Psoas muscle (tissue), 8 donors: ENCODE data around the gene IQUB. TPM values are rescaled to one million over a fixed set of nuclear protein-coding genes. Genes with fewer than 3 reads are reported as not detected.
"Not testable (repeated sequence)": the region's sequence is repeated elsewhere in the genome, so short reads cannot be mapped to it uniquely, and the experiment has no call there.

ENCODE experiments used
- ATAC-seq, 4 donors: fragments of 200-7000 bp; cut with Tn5 transposase; one replicate each; pipeline ENCODE4 v1.9.1; 2020; ENCODE audit warnings: moderate library complexity in 3 of 4, mild to moderate bottlenecking in 2 of 4
- DNase-seq, 2 donors: peaks; one replicate each; pipeline ENCODE4 v3.0.0-alpha.2; 2020
- H3K27ac ChIP-seq: fragments of 200-600 bp; one replicate; pipeline ENCODE4 v1.8.0; 2022
- H3K27me3 ChIP-seq, 3 donors: fragments of 200-600 bp in 1 of 3; one replicate each; pipeline versions ENCODE4 v1.6.1 to v1.8.0; 2013 to 2022; ENCODE audit warnings: low read length in 2 of 3, mild to moderate bottlenecking in 2 of 3, moderate library complexity in 1 of 3; ENCODE audit not compliant: insufficient read depth in 3 of 3
- H3K36me3 ChIP-seq, 2 donors: fragments of 200-600 bp in 1 of 2; one replicate each; pipeline versions ENCODE4 v1.6.1 to v1.8.0; 2013 to 2022; ENCODE audit warnings: low read depth in 1 of 2, mild to moderate bottlenecking in 1 of 2, moderate library complexity in 1 of 2; ENCODE audit not compliant: insufficient read depth in 1 of 2
- H3K4me1 ChIP-seq: fragments of 200-600 bp; one replicate; pipeline ENCODE4 v1.8.0; 2022
- H3K4me3 ChIP-seq: fragments of 200-600 bp; one replicate; pipeline ENCODE4 v1.8.0; 2022; ENCODE audit warnings: mild to moderate bottlenecking
- H3K9me3 ChIP-seq: fragments of 200-600 bp; one replicate; pipeline ENCODE4 v1.8.0; 2022
- CTCF ChIP-seq: fragments of 200-600 bp; IDR thresholded peaks from one replicate; pipeline ENCODE4 v1.8.0; 2022; ENCODE audit warnings: antibody characterized with exemption
- WGBS, 3 donors: extraction: QIAGEN DNeasy Blood & Tissue Kit; methylation state at CpG; one replicate each; pipeline versions ENCODE4 v1.1.6 to v1.1.7; 2013; 5-methylcytosine and 5-hydroxymethylcytosine counted together
- intact Hi-C, 2 donors: fragments of 100-400 bp; cut with DNase I; formaldehyde crosslinking; loops; one replicate each; pipeline versions ENCODE4 v1.11.0 to v1.14.2; 2022
- polyA plus RNA-seq, 3 donors: library from polyadenylated mRNA; stranded (reverse); fragments of 200-250 nt; gene quantifications; one replicate each; pipeline ENCODE4 v1.2.3, GENCODE V29; 2013
- total RNA-seq, 4 donors: library from RNA; stranded (reverse); fragmentation: NEBNext Ultra II Directional in 2 of 4; extraction: Animal tissue kit (Norgen Biotek cat#: 25700) in 2 of 4; gene quantifications; one replicate each; pipeline versions ENCODE4 v1.2.1 to v1.2.4, GENCODE V29; 2021 to 2023
- donor health status: healthy with polysubstance abuse.
- donor health status: DM: no; HTN: no; CAD: no; lungs with moderate emphysema.
- donor health status: Bipolar disorder and iron deficiency.
- donor health status: healthy.
- donor health status: DM: yes; HTN: yes; CAD: no.
- donor health status: DM: no; HTN: no; CAD: no.
- donor health status: DM: no; HTN: no; CAD: no.
- donor health status: DM: yes; HTN: yes; CAD: no.

Gene IQUB
- total and polyA plus RNA-seq, 7 donors: 0.14 to 3.5 (median 0.47) TPM

GRCh38 chr7:123533553-123533917, 860 bp downstream of the IQUB start:
- H3K4me3 ChIP-seq: no peak overlapping the region

GRCh38 chr7:123532788-123533552, 1.4 kb downstream of the IQUB start:
- Histone ChIP-seq H3K4me1 (peaks cover 11% of the 10 kb centered on the region), H3K4me3 (peak overlapping the region; percentile 55)
- H3K36me3 ChIP-seq, H3K27me3 ChIP-seq, intact Hi-C loops, H3K9me3 ChIP-seq, H3K27ac ChIP-seq: not testable (repeated sequence)
- ATAC-seq (peak in 1 of 4 donors; percentile 29), DNase-seq (peak; percentile 27 to 57)
- WGBS, 3 donors: 7 to 17% (median 8%) methylated on average over 6 to 31 of the region's 33 CpGs

More at GRCh38 chr7:123533553-123533917, 860 bp downstream of the IQUB start:
- H3K27me3 ChIP-seq: no peaks in the 10 kb centered on the region
- ATAC-seq (no peak), DNase-seq (no peak)
- no peaks in the 10 kb centered on the region for H3K9me3 ChIP-seq
- no peak overlapping the region for H3K27ac ChIP-seq
- whole genome bisulfite sequencing, 3 donors: 85 to 94% (median 87%) methylated on average over 3 of the region's 3 CpGs
- no peaks in the 10 kb centered on the region for H3K36me3 ChIP-seq
- no peak for TF ChIP-seq CTCF
- intact Hi-C loops: no loop called here
- H3K4me1 ChIP-seq: peaks cover 13% of the 10 kb centered on the region

- H3K27me3 ChIP-seq, DNase-seq, H3K9me3 ChIP-seq, H3K4me1 ChIP-seq, ATAC-seq, intact Hi-C loops, H3K27ac ChIP-seq, H3K36me3 ChIP-seq: not testable (repeated sequence)
- H3K4me3 ChIP-seq: peak overlapping the region; percentile 55
- 32 to 48% (median 42%) methylated on average over 4 to 5 of the region's 14 CpGs for WGBS, 3 donors
These were observed 2.1 kb downstream of the IQUB start for GRCh38 chr7:123532343-123532742.

GRCh38 chr7:123530035-123530591, 4.3 kb downstream of the IQUB start:
- H3K27ac ChIP-seq, H3K4me1 ChIP-seq, H3K9me3 ChIP-seq, H3K4me3 ChIP-seq, intact Hi-C loops, H3K27me3 ChIP-seq, DNase-seq, ATAC-seq, H3K36me3 ChIP-seq: not testable (repeated sequence)
- 95 to 99% (median 97%) methylated on average over 12 to 13 of the region's 13 CpGs for WGBS, 3 donors

- H3K9me3 ChIP-seq: no peaks in the 10 kb centered on the region
- H3K27ac ChIP-seq: no peak overlapping the region
- no peak for TF ChIP-seq CTCF
- intact Hi-C loops: no loop called here
- no peak for DNase-seq
- H3K27me3 ChIP-seq: no peaks in the 10 kb centered on the region
- no peak overlapping the region for H3K4me3 ChIP-seq
- H3K36me3 ChIP-seq: no peaks in the 10 kb centered on the region
- WGBS, 3 donors: 95 to 97% (median 96%) methylated on average over 5 of the region's 5 CpGs
- H3K4me1 ChIP-seq: peaks cover 4% of the 10 kb centered on the region
- ATAC-seq: no peak
These were observed 6.1 kb downstream of the IQUB start for GRCh38 chr7:123528265-123528664.

GRCh38 chr7:123527712-123528225, 6.6 kb downstream of the IQUB start:
- H3K27ac ChIP-seq, ATAC-seq, H3K9me3 ChIP-seq, H3K4me3 ChIP-seq, DNase-seq, H3K27me3 ChIP-seq, H3K4me1 ChIP-seq, H3K36me3 ChIP-seq, intact Hi-C loops: not testable (repeated sequence)
- WGBS, 3 donors: 90 to 91% (median 90%) methylated on average over 10 to 20 of the region's 24 CpGs

- ATAC-seq, DNase-seq, H3K9me3 ChIP-seq, H3K4me1 ChIP-seq, H3K4me3 ChIP-seq, H3K27ac ChIP-seq, H3K27me3 ChIP-seq, intact Hi-C loops, H3K36me3 ChIP-seq: not testable (repeated sequence)
- 94 to 96% (median 96%) methylated on average over 6 of the region's 7 CpGs for WGBS, 3 donors
These were observed 7.9 kb downstream of the IQUB start for GRCh38 chr7:123526533-123526932.
